Measurements from ENCODE around the gene SRGAP1. TPM values are rescaled to one million over a fixed set of nuclear protein-coding genes. Genes with fewer than 3 reads are reported as not detected.

The SRGAP1 gene
- total RNA-seq, 4 donors from 2014 or later: 7.6 to 17.5 (median 14.6) TPM

GRCh38 chr12:63941166-63941800 is 96.8 kb downstream of the SRGAP1 start:
- Histone ChIP-seq H3K36me3 (peaks cover 0 to 6% (median 2%) of the 10 kb centered on the region in 4 donors), H3K4me1 (peaks cover 9 to 23% (median 17%) of the 10 kb centered on the region in 4 donors), H3K27me3 (no peaks in the 10 kb centered on the region), H3K27ac (replicated peaks in 1 of 4) (no peak overlapping the region), H3K9me3 (no peaks in the 10 kb centered on the region), H3K4me3 (no peak overlapping the region)
- WGBS: 77% methylated on average over 3 of the region's 3 CpGs
- no peak for TF ChIP-seq EP300 (IDR thresholded peaks at IDR 0.05)
- TF ChIP-seq POLR2A (IDR thresholded peaks at IDR 0.05; ENCODE audit: low read depth): no peak
- TF ChIP-seq CTCF (IDR thresholded peaks at IDR 0.05): no peak
- no peak for TF ChIP-seq POLR2AphosphoS5 (IDR thresholded peaks at IDR 0.05)
- intact Hi-C loops (cut with DNase I): no loop called here
- no peak for DNase-seq (ENCODE audit: extremely low spot score)

GRCh38 chr12:63941879-63942278 is 97.4 kb downstream of the SRGAP1 start:
- Histone ChIP-seq H3K9me3 (no peaks in the 10 kb centered on the region), H3K4me3 (no peak overlapping the region), H3K36me3 (peaks cover 0 to 6% (median 2%) of the 10 kb centered on the region in 4 donors), H3K4me1 (peaks cover 9 to 23% (median 17%) of the 10 kb centered on the region in 4 donors), H3K27me3 (no peaks in the 10 kb centered on the region), H3K27ac (replicated peaks in 1 of 4) (no peak overlapping the region)
- no peak for DNase-seq (ENCODE audit: extremely low spot score)
- intact Hi-C loops (cut with DNase I): no loop called here
- TF ChIP-seq EP300 (IDR thresholded peaks at IDR 0.05): no peak
- no peak for TF ChIP-seq POLR2A (IDR thresholded peaks at IDR 0.05; ENCODE audit: low read depth)
- no peak for TF ChIP-seq POLR2AphosphoS5 (IDR thresholded peaks at IDR 0.05)
- no peak for TF ChIP-seq CTCF (IDR thresholded peaks at IDR 0.05)

- Histone ChIP-seq H3K27ac (replicated peaks in 1 of 4) (no peak overlapping the region), H3K9me3 (no peaks in the 10 kb centered on the region), H3K4me3 (no peak overlapping the region), H3K27me3 (no peaks in the 10 kb centered on the region), H3K4me1 (peaks cover 9 to 23% (median 17%) of the 10 kb centered on the region in 4 donors), H3K36me3 (peaks cover 0 to 6% (median 2%) of the 10 kb centered on the region in 4 donors)
- TF ChIP-seq POLR2AphosphoS5 (IDR thresholded peaks at IDR 0.05): no peak
- TF ChIP-seq POLR2A (IDR thresholded peaks at IDR 0.05; ENCODE audit: low read depth): no peak
- no peak for TF ChIP-seq CTCF (IDR thresholded peaks at IDR 0.05)
- TF ChIP-seq EP300 (IDR thresholded peaks at IDR 0.05): no peak
- 91% methylated on average over 9 of the region's 9 CpGs for WGBS
- no peak for DNase-seq (ENCODE audit: extremely low spot score)
- intact Hi-C loops (cut with DNase I): no loop called here
Measured at GRCh38 chr12:63942464-63943241, 98.2 kb downstream of the SRGAP1 start.

- H3K9me3 ChIP-seq: no peaks in the 10 kb centered on the region
- peaks cover 9 to 23% (median 14%) of the 10 kb centered on the region in 4 donors for H3K4me1 ChIP-seq
- WGBS: 78% methylated on average over 2 of the region's 2 CpGs
- no peak for DNase-seq (ENCODE audit: extremely low spot score)
- no peak overlapping the region for H3K4me3 ChIP-seq
- no peaks in the 10 kb centered on the region for H3K36me3 ChIP-seq
- H3K27ac ChIP-seq (replicated peaks in 1 of 4): no peak overlapping the region
- intact Hi-C loops (cut with DNase I): no loop called here
- no peak for TF ChIP-seq CTCF (IDR thresholded peaks at IDR 0.05)
- TF ChIP-seq POLR2AphosphoS5 (IDR thresholded peaks at IDR 0.05): no peak
- TF ChIP-seq POLR2A (IDR thresholded peaks at IDR 0.05; ENCODE audit: low read depth): no peak
- TF ChIP-seq EP300 (IDR thresholded peaks at IDR 0.05): no peak
- no peaks in the 10 kb centered on the region for H3K27me3 ChIP-seq
Measured at GRCh38 chr12:63944034-63944579, 99.6 kb downstream of the SRGAP1 start.
